ENCODE measurements around the gene PEX14. TPM values are rescaled to one million over a fixed set of nuclear protein-coding genes. Genes with fewer than 3 reads are reported as not detected.
A peak's percentile ranks its signal among the peaks of the same experiment; 100 is the strongest.

PEX14 gene, protein sequence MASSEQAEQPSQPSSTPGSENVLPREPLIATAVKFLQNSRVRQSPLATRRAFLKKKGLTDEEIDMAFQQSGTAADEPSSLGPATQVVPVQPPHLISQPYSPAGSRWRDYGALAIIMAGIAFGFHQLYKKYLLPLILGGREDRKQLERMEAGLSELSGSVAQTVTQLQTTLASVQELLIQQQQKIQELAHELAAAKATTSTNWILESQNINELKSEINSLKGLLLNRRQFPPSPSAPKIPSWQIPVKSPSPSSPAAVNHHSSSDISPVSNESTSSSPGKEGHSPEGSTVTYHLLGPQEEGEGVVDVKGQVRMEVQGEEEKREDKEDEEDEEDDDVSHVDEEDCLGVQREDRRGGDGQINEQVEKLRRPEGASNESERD
- total RNA-seq (22.8 and 26.5 TPM in 2 replicates), polyA plus RNA-seq (19.5 and 20.1 TPM in 2 replicates), polyA minus RNA-seq (9.4 and 18.6 TPM in 2 replicates), Bru-seq, nascent RNA (percentile 75 among the genes with signal in this experiment), BruChase-seq, experiment 1, labeled RNA remaining after a 6-hour chase (percentile 69 among the genes with signal in this experiment), BruChase-seq, experiment 2, labeled RNA remaining after a 2-hour chase (percentile 70 among the genes with signal in this experiment)
- polyA plus RNA-seq (2011; cell fraction: cytosol; rRNA removed), result 11.0 and 15.8 TPM in 2 replicates
- 21.3 and 21.7 TPM in 2 replicates for polyA plus RNA-seq (2011; cell fraction: nucleus; rRNA removed)
- polyA plus RNA-seq (2012), result 15.3 and 18.1 TPM in 2 replicates
- polyA minus RNA-seq (2011; cell fraction: cytosol; rRNA and poly(A)+ RNA removed), result 5.4 TPM
- 10.7 and 22.7 TPM in 2 replicates for polyA minus RNA-seq (2011; cell fraction: nucleus; rRNA and poly(A)+ RNA removed)
- long read RNA-seq, transcript PEX14-201 (9 exons, 1,985 nt), result major isoform, 19 of 38 reads
- long read RNA-seq, partial matches to known transcripts, result 5 of 38 reads
- long read RNA-seq, other reads (novel, unspliced or antisense), result 14 of 38 reads

DNA sequence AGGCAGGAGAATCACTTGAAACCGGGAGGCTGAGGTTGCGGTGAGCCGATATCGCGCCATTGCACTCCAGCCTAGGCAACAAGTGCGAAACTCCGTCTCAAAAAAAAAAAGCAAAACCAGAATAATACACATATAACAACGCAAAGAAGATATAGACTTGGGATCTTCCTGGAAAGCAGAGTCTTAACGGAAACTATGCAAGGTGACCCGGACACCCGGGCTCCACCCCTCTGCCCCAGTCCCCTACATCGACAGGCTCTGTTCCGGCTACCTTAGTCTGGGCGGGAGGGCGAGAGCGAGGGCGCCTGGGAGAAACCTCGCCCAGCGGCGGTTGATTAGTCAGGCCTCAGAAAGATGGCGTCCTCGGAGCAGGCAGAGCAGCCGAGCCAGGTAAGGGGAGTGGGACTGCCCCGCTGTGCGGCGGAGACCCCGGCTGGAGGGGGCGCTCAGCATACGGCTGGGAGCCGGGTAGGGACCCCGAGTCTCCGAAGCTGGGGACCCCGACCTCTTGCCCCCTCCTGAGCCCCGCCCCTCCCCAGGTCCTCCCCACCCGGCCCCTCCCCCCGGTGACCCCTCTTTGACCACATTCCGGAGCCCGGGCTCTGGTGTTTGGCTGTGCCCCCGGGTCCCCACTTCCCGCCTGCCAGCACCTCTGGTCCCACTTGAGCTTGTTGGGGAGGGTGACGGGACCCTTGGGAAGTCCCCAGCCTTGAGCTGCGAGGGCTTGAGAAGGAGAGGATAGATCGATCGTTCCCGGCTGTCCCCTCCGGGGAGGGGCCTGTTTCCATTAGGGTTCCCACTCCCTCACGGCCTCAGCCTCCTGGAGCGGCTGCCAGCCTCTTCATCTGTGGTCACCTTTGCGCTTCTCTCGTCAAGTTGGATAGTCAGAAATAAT, at the start of gene PEX14:
TSS of gene PEX14 (plus strand) at position 338 of the 895 bp plus-strand sequence. CDS start at position 355, 17 bp downstream.
- peak within 1 kb of the TSS; percentile 66 for H3K9ac ChIP-seq (replicated peaks; ENCODE audit: extremely low read depth, insufficient read depth, low read length)
- no peak within 1 kb of the TSS for H3K27ac ChIP-seq (ENCODE audit: insufficient read depth, low read depth, low read length)
- TF ChIP-seq EZH2 (IDR thresholded peaks at IDR 0.05; ENCODE audit: borderline replicate concordance, low read depth, low read length, severe bottlenecking), result no peak
- TF ChIP-seq POLR2AphosphoS5 (IDR thresholded peaks at IDR 0.05; ENCODE audit: insufficient read depth, low read depth, low read length), result peak; percentile 80
- TF ChIP-seq POLR2A (IDR thresholded peaks at IDR 0.05; ENCODE audit: low read depth, low read length), result peak; percentile 84
- TF ChIP-seq, protein P1, sequence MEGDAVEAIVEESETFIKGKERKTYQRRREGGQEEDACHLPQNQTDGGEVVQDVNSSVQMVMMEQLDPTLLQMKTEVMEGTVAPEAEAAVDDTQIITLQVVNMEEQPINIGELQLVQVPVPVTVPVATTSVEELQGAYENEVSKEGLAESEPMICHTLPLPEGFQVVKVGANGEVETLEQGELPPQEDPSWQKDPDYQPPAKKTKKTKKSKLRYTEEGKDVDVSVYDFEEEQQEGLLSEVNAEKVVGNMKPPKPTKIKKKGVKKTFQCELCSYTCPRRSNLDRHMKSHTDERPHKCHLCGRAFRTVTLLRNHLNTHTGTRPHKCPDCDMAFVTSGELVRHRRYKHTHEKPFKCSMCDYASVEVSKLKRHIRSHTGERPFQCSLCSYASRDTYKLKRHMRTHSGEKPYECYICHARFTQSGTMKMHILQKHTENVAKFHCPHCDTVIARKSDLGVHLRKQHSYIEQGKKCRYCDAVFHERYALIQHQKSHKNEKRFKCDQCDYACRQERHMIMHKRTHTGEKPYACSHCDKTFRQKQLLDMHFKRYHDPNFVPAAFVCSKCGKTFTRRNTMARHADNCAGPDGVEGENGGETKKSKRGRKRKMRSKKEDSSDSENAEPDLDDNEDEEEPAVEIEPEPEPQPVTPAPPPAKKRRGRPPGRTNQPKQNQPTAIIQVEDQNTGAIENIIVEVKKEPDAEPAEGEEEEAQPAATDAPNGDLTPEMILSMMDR (IDR thresholded peaks at IDR 0.05; ENCODE audit: extremely low read depth in 1 of 2, insufficient read depth in 1 of 2, low read depth in 1 of 2, low read length in 2 of 2), result no peak
- TF ChIP-seq JUN (IDR thresholded peaks at IDR 0.05; ENCODE audit: borderline replicate concordance, insufficient read depth, insufficient read length, low read depth), result no peak
- TF ChIP-seq, protein P2, sequence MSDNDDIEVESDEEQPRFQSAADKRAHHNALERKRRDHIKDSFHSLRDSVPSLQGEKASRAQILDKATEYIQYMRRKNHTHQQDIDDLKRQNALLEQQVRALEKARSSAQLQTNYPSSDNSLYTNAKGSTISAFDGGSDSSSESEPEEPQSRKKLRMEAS (IDR thresholded peaks at IDR 0.05; ENCODE audit: insufficient read depth, insufficient read length), result no peak
- TF ChIP-seq MYC (IDR thresholded peaks at IDR 0.05; ENCODE audit: low read depth, low read length), result no peak
- TF ChIP-seq FOS (IDR thresholded peaks at IDR 0.05; ENCODE audit: borderline replicate concordance, insufficient read depth, low read length), result no peak
- no peak for TF ChIP-seq GATA2 (IDR thresholded peaks at IDR 0.05; ENCODE audit: insufficient read depth, insufficient read length, low read depth, low read length)
- H3K79me2 ChIP-seq (ENCODE audit: control insufficient read depth, insufficient read depth, low read length), result peaks cover 46% of the 10 kb centered on the region
- H3K9me3 ChIP-seq (replicated peaks; ENCODE audit: control insufficient read depth, insufficient read depth, low read length), result no peaks in the 10 kb centered on the region
- FAIRE-seq, result peak; percentile 78
- peaks cover 8% of the 10 kb centered on the region for H3K4me1 ChIP-seq (ENCODE audit: control insufficient read depth, extremely low read depth, insufficient read depth, low read length)
- intact Hi-C loops (cut with micrococcal nuclease) (no loop called here), dilution Hi-C loops (cut with MboI; ENCODE audit: extremely low pct_ligation_motif_present, low sequenced_read_pairs) (no loop called here)
- H3K9me1 ChIP-seq (replicated peaks; ENCODE audit: control insufficient read depth, extremely low read depth, insufficient read depth, low read length), result no peaks in the 10 kb centered on the region
- no peaks in the 10 kb centered on the region for H3K27me3 ChIP-seq (ENCODE audit: control insufficient read depth in 2 of 2, insufficient read depth in 2 of 2, low read length in 2 of 2)
- H3K4me2 ChIP-seq (ENCODE audit: insufficient read depth, low read length), result peak within 1 kb of the TSS; percentile 80
- H3K36me3 ChIP-seq (ENCODE audit: control insufficient read depth in 2 of 2, extremely low read depth in 1 of 2, insufficient read depth in 2 of 2, low read length in 2 of 2), result peaks cover 0 to 1% of the 10 kb centered on the region in 2 experiments
- peak within 1 kb of the TSS; percentile 51 to 88 (median 83) for H3K4me3 ChIP-seq (replicated peaks in 1 of 3; ENCODE audit: insufficient read depth in 1 of 3, low read depth in 1 of 3, low read length in 3 of 3)
- ChIA-PET CTCF (interaction anchor here (0.6 kb wide), 1 partner anchor 1710 kb away, joined by 3 read pairs; no protein-coding TSS in a partner anchor), POLR2A (no interaction called here)
- peak; percentile 85 for DNase-seq (ENCODE audit: low read depth, low spot score)
- peak within 1 kb of the TSS; percentile 67 for H2AFZ ChIP-seq (ENCODE audit: low read depth, low read length)
- BruUV-seq (replicated peaks), result no TSS peak
- H4K20me1 ChIP-seq (replicated peaks; ENCODE audit: control insufficient read depth, extremely low read depth, insufficient read depth, low read length), result no peaks in the 10 kb centered on the region

Data from endothelial cell of umbilical vein (primary cell).